GM12878 (cell line): ENCODE data around the gene PLEKHG2. TPM values are rescaled to one million over a fixed set of nuclear protein-coding genes. Genes with fewer than 3 reads are reported as not detected.
A peak's percentile ranks its signal among the peaks of the same experiment; 100 is the strongest.

Experiments
- ATAC-seq: fragments of 200-7000 bp; cut with Tn5 transposase; 3 replicates; pipeline ENCODE4 v1.9.1; 2020; ENCODE audit warnings: mild to moderate bottlenecking, moderate library complexity
- BruUV-seq: library from RNA; stranded (reverse); fragments of 400-500 nt; replicated peaks from 2 replicates; lab custom pipeline; 2021; lab: Mats Ljungman, UMichigan
- CTCF ChIA-PET: fragments of 300-600 bp; sonication (Branson Sonifier 250); formaldehyde crosslinking; extraction: SDS; loops from one replicate; lab custom pipeline; 2021; ENCODE audit warnings: inconsistent platforms; lab: Yijun Ruan, JAX
- POLR2A ChIA-PET: fragments of 350-600 bp; formaldehyde crosslinking; extraction: SDS; loops from one replicate; lab custom pipeline; 2021; ENCODE audit warnings: inconsistent platforms; lab: Charles Lee
- RAD21 ChIA-PET: fragments of 300-600 bp; sonication (Branson Sonifier 250); formaldehyde crosslinking; loops from one replicate; lab custom pipeline; 2023; ENCODE audit warnings: antibody characterized with exemption; ENCODE audit not compliant: unreplicated experiment; lab: Charles Lee
- SMC1A ChIA-PET: fragments of 300-600 bp; sonication (Branson Sonifier 250); formaldehyde crosslinking; loops from one replicate; lab custom pipeline; 2023; ENCODE audit not compliant: unreplicated experiment, uncharacterized antibody; lab: Charles Lee
- DNase-seq: peaks from one replicate; pipeline ENCODE4 v3.0.0-alpha.2; 2011; ENCODE audit warnings: low read depth, low spot score
- FAIRE-seq: peaks from 3 replicates; lab custom pipeline; 2011; peaks lifted over from hg19 to GRCh38; lab: Jason Lieb, UNC
- H2AFZ ChIP-seq: 2 replicates; pipeline ENCODE4 v1.6.0; 2011; ENCODE audit warnings: low read depth, low read length, control low read depth; ENCODE audit not compliant: control insufficient read depth
- H3K27ac ChIP-seq: 2 replicates; pipeline ENCODE4 v1.5.1; 2011; ENCODE audit warnings: control low read depth; ENCODE audit not compliant: control insufficient read depth, insufficient read depth
- H3K27me3 ChIP-seq, 2 experiments: replicated peaks in 1 of 2; 2 replicates each; pipeline versions ENCODE4 v1.6.0 to v1.6.1; 2011; ENCODE audit warnings: low read length in 1 of 2; ENCODE audit not compliant: control insufficient read depth in 2 of 2, insufficient read depth in 2 of 2
- H3K36me3 ChIP-seq, 2 experiments: 2 replicates each; pipeline ENCODE4 v1.5.1; 2011; ENCODE audit warnings: low read length in 1 of 2; ENCODE audit not compliant: control insufficient read depth in 2 of 2, insufficient read depth in 2 of 2
- H3K4me1 ChIP-seq: 2 replicates; pipeline ENCODE4 v1.6.1; 2011; ENCODE audit warnings: mild to moderate bottlenecking, low read length, moderate library complexity, mixed read lengths; ENCODE audit not compliant: control insufficient read depth, insufficient read depth
- H3K4me2 ChIP-seq: 2 replicates; pipeline ENCODE4 v1.6.0; 2011; ENCODE audit warnings: control low read depth; ENCODE audit not compliant: control insufficient read depth, insufficient read depth
- H3K4me3 ChIP-seq: fragments of 200-600 bp; sonication (generic); 2 replicates; pipeline ENCODE4 v1.5.1; 2016
- H3K79me2 ChIP-seq: 2 replicates; pipeline ENCODE4 v1.6.0; 2011; ENCODE audit warnings: low read length; ENCODE audit not compliant: control insufficient read depth, insufficient read depth
- H3K9ac ChIP-seq: 2 replicates; pipeline ENCODE4 v1.8.0; 2011; ENCODE audit warnings: low read length, control low read depth, mixed read lengths; ENCODE audit not compliant: control insufficient read depth, insufficient read depth
- H3K9me3 ChIP-seq: replicated peaks from 3 replicates; pipeline ENCODE4 v1.5.1; 2011; ENCODE audit warnings: mild to moderate bottlenecking, low read length; ENCODE audit not compliant: control insufficient read depth, insufficient read depth
- H4K20me1 ChIP-seq: 2 replicates; pipeline ENCODE4 v1.6.0; 2011; ENCODE audit not compliant: control insufficient read depth, insufficient read depth
- ATF2 ChIP-seq: IDR thresholded peaks from 2 replicates; pipeline ENCODE4 v1.6.1; 2012; ENCODE audit warnings: low read length, inconsistent platforms
- BMI1 ChIP-seq: fragments of 450-650 bp; IDR thresholded peaks from 2 replicates; pipeline ENCODE4 v1.6.1; 2016; ENCODE audit warnings: mild to moderate bottlenecking, moderate library complexity, borderline replicate concordance
- CREB1 ChIP-seq: IDR thresholded peaks from 2 replicates; pipeline ENCODE4 v1.6.1; 2012; ENCODE audit warnings: low read depth, mild to moderate bottlenecking, inconsistent platforms
- ELK1 ChIP-seq: IDR thresholded peaks from 2 replicates; pipeline ENCODE4 v1.6.1; 2012; ENCODE audit warnings: low read depth, low read length, improper control_type of control experiment
- FOS ChIP-seq: IDR thresholded peaks from 3 replicates; pipeline ENCODE4 v1.6.1; 2011; ENCODE audit warnings: borderline replicate concordance; ENCODE audit not compliant: insufficient read length; ENCODE audit errors: extremely low read depth
- HDAC2 ChIP-seq: fragments of 200-600 bp; sonication (generic); IDR thresholded peaks from 2 replicates; pipeline ENCODE4 v1.6.1; 2017
- IRF3 ChIP-seq: fragments of 450-650 bp; IDR thresholded peaks from 2 replicates; pipeline ENCODE4 v1.6.1; 2014; ENCODE audit warnings: mild to moderate bottlenecking
- JUNB ChIP-seq: IDR thresholded peaks from 2 replicates; pipeline ENCODE4 v1.6.1; 2016; ENCODE audit warnings: antibody characterized with exemption, mild to moderate bottlenecking
- JUND ChIP-seq: IDR thresholded peaks from 2 replicates; pipeline ENCODE4 v1.6.1; 2012; ENCODE audit warnings: low read depth, mild to moderate bottlenecking, low read length, improper control_type of control experiment, moderate library complexity
- LARP7 ChIP-seq: fragments of 450-650 bp; IDR thresholded peaks from 2 replicates; pipeline ENCODE4 v1.6.1; 2017; ENCODE audit warnings: mild to moderate bottlenecking
- NRF1 ChIP-seq: conservative IDR thresholded peaks from 2 replicates; pipeline ENCODE4 v1.6.1; 2011; ENCODE audit warnings: mild to moderate bottlenecking, low read depth, low read length, improper control_type of control experiment
- PAX8 ChIP-seq: fragments of 450-650 bp; IDR thresholded peaks from 2 replicates; pipeline ENCODE4 v1.6.1; 2017; ENCODE audit warnings: mild to moderate bottlenecking, moderate library complexity
- RBBP5 ChIP-seq: fragments of 200-600 bp; sonication (generic); conservative IDR thresholded peaks from 2 replicates; pipeline ENCODE4 v1.6.1; 2016
- SREBF1 ChIP-seq: IDR thresholded peaks from 2 replicates; pipeline ENCODE4 v1.6.1; 2012; ENCODE audit warnings: mild to moderate bottlenecking, low read length
- TCF12 ChIP-seq: IDR thresholded peaks from 2 replicates; pipeline ENCODE4 v1.6.1; 2011; ENCODE audit warnings: low read depth, mild to moderate bottlenecking, low read length
- WRNIP1 ChIP-seq: IDR thresholded peaks from 2 replicates; pipeline ENCODE4 v1.6.1; 2011; ENCODE audit warnings: low read depth, low read length, improper control_type of control experiment, borderline replicate concordance
- ZNF24 ChIP-seq: fragments of 450-650 bp; IDR thresholded peaks from 2 replicates; pipeline ENCODE4 v1.6.1; 2017; ENCODE audit warnings: antibody characterized with exemption, mild to moderate bottlenecking
- ZZZ3 ChIP-seq: IDR thresholded peaks from 2 replicates; pipeline ENCODE4 v1.6.1; 2011; ENCODE audit warnings: low read depth; ENCODE audit not compliant: control insufficient read depth, insufficient read length
- WGBS: methylation state at CpG from one replicate; pipeline ENCODE4 v1.1.6; 2016; ENCODE audit warnings: low lambda C conversion rate; ENCODE audit not compliant: insufficient replicate concordance, insufficient coverage; ENCODE audit errors: missing lambda C conversion rate; 5-methylcytosine and 5-hydroxymethylcytosine counted together
- in situ Hi-C: fragments of 300-500 bp; cut with MboI; formaldehyde crosslinking; loops from 9 replicates; pipeline ENCODE4 v1.14.3; 2018; ENCODE audit warnings: mixed read lengths
- intact Hi-C: fragments of 100-400 bp; cut with micrococcal nuclease; formaldehyde crosslinking; loops from one replicate; pipeline ENCODE4 v1.14.2; 2022; ENCODE audit not compliant: unreplicated experiment
- polyA plus RNA-seq, 11 experiments: library from polyadenylated mRNA; depleted of rRNA in 4 of 11; unstranded in 6 of 11; stranded (reverse) in 5 of 11; fragments of >200 nt; fragmentation: Nextera tagmentation in 4 of 11; fragmentation: Illumina TruSeq in 1 of 11; extraction: Ambion mirVana in 4 of 11; extraction: Trizol in 1 of 11; gene quantifications; 1 replicate in 1 of 11; 2 replicates in 10 of 11; pipeline versions ENCODE4 v1.2.1 to v1.2.3, GENCODE V29; 2011 to 2016; ENCODE audit warnings: inconsistent platforms in 2 of 11, missing spikeins in 2 of 11, low read depth in 1 of 11
- total RNA-seq, 4 experiments: library from RNA; depleted of rRNA in 3 of 4; stranded (reverse); fragments of >200 nt in 3 of 4; fragmentation: Illumina TruSeq in 1 of 4; extraction: Trizol in 1 of 4; gene quantifications; 2 replicates each; pipeline versions ENCODE4 v1.2.1 to v1.2.3, GENCODE V29; 2013 to 2021
- TF ChIP-seq, protein P1 (sequence below): IDR thresholded peaks from 2 replicates; pipeline ENCODE4 v1.6.1; 2011; ENCODE audit warnings: mild to moderate bottlenecking, low read depth, low read length, moderate library complexity; ENCODE audit not compliant: insufficient replicate concordance

The PLEKHG2 gene
- total and polyA plus RNA-seq, 10 of the 15 experiments (the other 5 are each of a cell fraction or from before 2014, with no cell fraction given) = 3.0 to 62.5 (median 17.2) TPM

- RAD21 ChIA-PET = interaction anchor here (0.9 to 6.7 kb wide), 11 partner anchors 10 to 273 kb away, joined by 3 to 159 read pairs (median 5); partner anchors contain the start of genes PLEKHG2, RPS16, SAMD4B and ZFP36
- POLR2A ChIA-PET = interaction anchor here (0.5 to 3.3 kb wide), 9 partner anchors 10 to 539 kb away, joined by 3 to 40 read pairs (median 6); partner anchors contain the start of genes GMFG, PLEKHG2, RPS16 and SAMD4B
- intact Hi-C loops = loop anchor here (1.0 kb wide), 1 partner anchor 15 kb away; the partner anchor contains the start of gene PLEKHG2
- CTCF ChIA-PET = interaction anchor here (0.8 to 7.4 kb wide), 20 partner anchors 9 to 421 kb away, joined by 3 to 218 read pairs (median 4); partner anchors contain the start of genes DLL3, EID2B, PAK4 and PLEKHG2
- H3K9me3 ChIP-seq = no peaks in the 10 kb centered on the region
- WGBS = 38% methylated on average over 17 of the region's 17 CpGs
- peak overlapping the region; percentile 26 for H3K4me3 ChIP-seq
- peak overlapping the region; percentile 99 for H3K27ac ChIP-seq
- no TSS peak for BruUV-seq
- H2AFZ ChIP-seq = peak overlapping the region; percentile 60; the same call in 1 of the 2 replicates
- H3K36me3 ChIP-seq = peaks cover 0 to 19% of the 10 kb centered on the region in 2 experiments; a peak in 3 of 4 replicates
- H3K4me2 ChIP-seq = peak overlapping the region; percentile 94
- in situ Hi-C loops = no loop called here
- H3K79me2 ChIP-seq = peaks cover 16% of the 10 kb centered on the region
- SMC1A ChIA-PET = interaction anchor here (0.8 to 8.7 kb wide), 10 partner anchors 9 to 277 kb away, joined by 3 to 146 read pairs (median 4); partner anchors contain the start of genes DLL3, PLEKHG2, RPS16 and SAMD4B
- ATAC-seq (peak; percentile 78), DNase-seq (no peak), FAIRE-seq (peak; percentile 68)
- peak overlapping the region; percentile 83 for H3K9ac ChIP-seq
- peaks cover 54% of the 10 kb centered on the region for H3K4me1 ChIP-seq
- no peaks in the 10 kb centered on the region for H4K20me1 ChIP-seq
- no peaks in the 10 kb centered on the region for H3K27me3 ChIP-seq
- TF ChIP-seq ELK1 (no peak; the same call in 1 of the 2 replicates), FOS (no peak), TCF12 (0 out of 2 replicates have a peak, but pooled peaks have one; percentile 9), PAX8 (no peak), JUND (no peak), LARP7 (peak; percentile 44; the same call in 1 of the 2 replicates), IRF3 (no peak), HDAC2 (no peak), NRF1 (no peak), ZNF24 (peak; percentile 69), WRNIP1 (no peak), JUNB (no peak), SREBF1 (no peak), ZZZ3 (no peak), RBBP5 (no peak), CREB1 (no peak), ATF2 (no peak), BMI1 (no peak)
- TF ChIP-seq, protein P1, sequence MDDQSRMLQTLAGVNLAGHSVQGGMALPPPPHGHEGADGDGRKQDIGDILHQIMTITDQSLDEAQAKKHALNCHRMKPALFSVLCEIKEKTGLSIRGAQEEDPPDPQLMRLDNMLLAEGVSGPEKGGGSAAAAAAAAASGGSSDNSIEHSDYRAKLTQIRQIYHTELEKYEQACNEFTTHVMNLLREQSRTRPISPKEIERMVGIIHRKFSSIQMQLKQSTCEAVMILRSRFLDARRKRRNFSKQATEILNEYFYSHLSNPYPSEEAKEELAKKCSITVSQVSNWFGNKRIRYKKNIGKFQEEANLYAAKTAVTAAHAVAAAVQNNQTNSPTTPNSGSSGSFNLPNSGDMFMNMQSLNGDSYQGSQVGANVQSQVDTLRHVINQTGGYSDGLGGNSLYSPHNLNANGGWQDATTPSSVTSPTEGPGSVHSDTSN = no peak
Observed at GRCh38 chr19:39397360-39398296, 14.8 kb upstream of the PLEKHG2 start.
